Lower leg skin (tissue), 3 donors: ENCODE measurements around the gene SLC1A7.

Source experiments
- POLR2A ChIP-seq, 2 donors: fragments of 450-650 bp; IDR thresholded peaks; one replicate each; pipeline ENCODE4 v1.6.1; 2016 to 2017; ENCODE audit warnings: antibody characterized with exemption in 2 of 2, mild to moderate bottlenecking in 1 of 2, moderate library complexity in 1 of 2
- TF ChIP-seq, protein P1 (sequence below), 3 donors: fragments of 450-650 bp; IDR thresholded peaks; one replicate each; pipeline ENCODE4 v1.5.1; 2016; ENCODE audit warnings: antibody characterized with exemption in 3 of 3, mild to moderate bottlenecking in 3 of 3, moderate library complexity in 2 of 3

DNA sequence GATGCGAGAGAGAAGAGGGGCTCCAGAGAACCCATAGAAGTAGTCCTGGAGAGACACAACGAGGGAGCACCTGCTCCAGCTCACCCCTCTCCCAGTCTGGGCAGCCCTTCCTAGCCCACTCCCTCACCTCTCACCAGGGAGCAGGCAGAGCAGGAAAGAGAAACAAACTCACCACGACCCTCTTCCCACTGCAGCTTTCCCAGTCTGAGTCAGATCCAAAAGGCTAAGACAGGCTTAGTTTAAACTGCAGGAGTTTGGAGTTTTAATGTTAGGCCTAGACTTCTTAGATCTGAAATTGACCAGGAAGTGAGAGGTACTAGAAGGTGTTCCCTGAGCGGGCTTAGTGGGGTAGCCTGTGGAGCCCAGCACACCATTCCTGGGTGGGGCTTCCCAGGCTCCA is 29.6 kb downstream of the SLC1A7 start:
- TF ChIP-seq, protein P1, sequence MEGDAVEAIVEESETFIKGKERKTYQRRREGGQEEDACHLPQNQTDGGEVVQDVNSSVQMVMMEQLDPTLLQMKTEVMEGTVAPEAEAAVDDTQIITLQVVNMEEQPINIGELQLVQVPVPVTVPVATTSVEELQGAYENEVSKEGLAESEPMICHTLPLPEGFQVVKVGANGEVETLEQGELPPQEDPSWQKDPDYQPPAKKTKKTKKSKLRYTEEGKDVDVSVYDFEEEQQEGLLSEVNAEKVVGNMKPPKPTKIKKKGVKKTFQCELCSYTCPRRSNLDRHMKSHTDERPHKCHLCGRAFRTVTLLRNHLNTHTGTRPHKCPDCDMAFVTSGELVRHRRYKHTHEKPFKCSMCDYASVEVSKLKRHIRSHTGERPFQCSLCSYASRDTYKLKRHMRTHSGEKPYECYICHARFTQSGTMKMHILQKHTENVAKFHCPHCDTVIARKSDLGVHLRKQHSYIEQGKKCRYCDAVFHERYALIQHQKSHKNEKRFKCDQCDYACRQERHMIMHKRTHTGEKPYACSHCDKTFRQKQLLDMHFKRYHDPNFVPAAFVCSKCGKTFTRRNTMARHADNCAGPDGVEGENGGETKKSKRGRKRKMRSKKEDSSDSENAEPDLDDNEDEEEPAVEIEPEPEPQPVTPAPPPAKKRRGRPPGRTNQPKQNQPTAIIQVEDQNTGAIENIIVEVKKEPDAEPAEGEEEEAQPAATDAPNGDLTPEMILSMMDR (IDR thresholded peaks at IDR 0.05), result no peak
- TF ChIP-seq POLR2A (IDR thresholded peaks at IDR 0.05), result no peak
